ENCODE data around the gene MIA2.

MIA2 gene

GRCh38 chr14:39398382-39398781, 164.7 kb downstream of the MIA2 start:
- DNase-seq = no peak

DNA sequence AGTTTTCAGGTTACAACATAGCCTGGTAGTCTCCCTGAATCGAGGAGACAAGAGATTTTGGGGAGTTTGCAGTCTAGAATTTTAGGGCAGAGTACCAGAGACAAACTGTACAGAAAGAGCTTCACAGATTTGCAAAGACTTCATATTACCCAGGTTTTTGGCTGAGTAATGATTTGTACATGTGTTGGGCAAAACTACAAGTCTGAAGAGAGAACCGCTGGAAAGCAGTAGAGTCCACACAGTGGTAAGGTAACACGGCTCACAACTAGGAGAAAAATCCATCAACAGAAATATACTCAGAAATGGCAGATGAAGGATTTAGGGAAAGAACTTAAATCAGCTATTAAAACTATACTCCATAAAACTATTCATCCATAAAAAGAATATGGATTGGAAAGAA, 172.8 kb downstream of the MIA2 start:
- DNase-seq = no peak

GRCh38 chr14:39416072-39416471, 182.4 kb downstream of the MIA2 start:
- DNase-seq = no peak

GRCh38 chr14:39417014-39417413, 183.3 kb downstream of the MIA2 start:
- no peak for DNase-seq

- DNase-seq = no peak
These were observed 185.6 kb downstream of the MIA2 start for GRCh38 chr14:39419272-39419671.

DNA sequence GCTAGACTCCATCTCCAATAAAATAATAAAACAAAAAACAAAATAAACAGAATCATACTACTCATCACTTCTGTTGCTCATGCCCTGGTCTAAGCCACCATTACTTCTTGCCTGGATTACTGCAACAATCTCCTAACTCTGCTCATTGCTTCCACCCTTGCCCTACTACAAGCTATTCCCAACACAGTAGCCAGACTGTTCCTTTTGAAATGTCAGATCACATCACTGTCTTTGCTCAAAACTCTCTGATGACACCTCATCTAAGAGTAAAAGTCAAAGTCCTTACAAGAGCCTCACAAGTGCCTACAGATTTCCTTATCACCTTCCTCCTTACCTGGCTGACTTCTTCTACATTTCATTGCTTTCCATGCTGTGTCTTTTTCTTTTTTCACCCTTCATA, 188.5 kb downstream of the MIA2 start:
- DNase-seq = no peak

GRCh38 chr14:39423793-39424192, 190.1 kb downstream of the MIA2 start:
- DNase-seq = no peak

GRCh38 chr14:39425947-39426346, 192.2 kb downstream of the MIA2 start:
- no peak for DNase-seq

DNA sequence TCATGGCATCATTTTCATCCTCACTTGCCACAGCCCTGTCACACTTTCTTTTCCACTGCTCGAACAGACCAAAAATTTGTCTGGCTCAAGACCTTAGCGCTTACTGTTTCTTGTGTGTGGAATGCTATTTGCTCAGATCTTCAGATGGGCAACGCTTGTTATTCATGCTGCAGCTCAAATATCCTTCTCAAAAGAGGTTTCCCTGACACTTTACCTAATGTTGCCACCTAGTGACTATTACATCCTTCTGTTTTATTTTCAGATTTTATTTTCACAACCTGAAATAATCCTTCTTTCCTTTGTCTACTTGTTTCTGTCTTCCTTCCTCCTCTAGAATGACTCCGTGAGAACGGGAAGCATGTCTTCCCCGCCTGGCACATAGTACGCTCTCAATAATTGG, 192.9 kb downstream of the MIA2 start:
- no peak for DNase-seq

- no peak for DNase-seq
These were observed 194.4 kb downstream of the MIA2 start for GRCh38 chr14:39428118-39428517.

DNA sequence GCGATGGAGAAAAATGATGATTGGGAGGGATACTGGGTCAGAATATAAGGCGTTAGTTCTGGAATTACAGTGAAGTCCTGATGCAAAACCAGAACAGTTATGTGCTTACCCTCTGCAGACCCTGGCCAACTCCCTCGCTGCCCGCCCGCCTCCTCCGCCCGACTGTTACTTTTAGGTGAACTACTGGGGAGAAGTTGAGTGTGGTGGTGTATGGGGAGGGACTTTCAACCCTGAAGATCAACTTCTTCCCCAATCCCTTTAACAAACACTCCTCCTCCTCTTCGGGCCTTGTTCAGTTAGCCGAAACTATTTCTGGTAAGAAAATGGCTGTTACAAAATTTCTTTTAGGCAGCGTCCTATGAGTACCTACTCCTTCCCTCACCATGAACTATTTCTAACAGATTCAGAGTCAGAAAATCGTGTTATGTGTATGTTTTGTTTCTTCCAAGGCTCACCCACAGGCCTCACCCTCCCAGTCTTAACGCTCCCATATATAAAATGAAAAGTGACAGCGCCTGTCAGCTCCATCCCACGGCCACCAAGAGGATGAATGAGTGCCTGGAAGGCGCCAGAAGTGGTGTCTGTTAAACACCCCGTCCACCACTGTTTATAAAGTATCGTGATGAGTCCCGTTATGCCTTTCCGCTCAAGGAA, 197.2 kb downstream of the MIA2 start:
- DNase-seq = no peak

DNA sequence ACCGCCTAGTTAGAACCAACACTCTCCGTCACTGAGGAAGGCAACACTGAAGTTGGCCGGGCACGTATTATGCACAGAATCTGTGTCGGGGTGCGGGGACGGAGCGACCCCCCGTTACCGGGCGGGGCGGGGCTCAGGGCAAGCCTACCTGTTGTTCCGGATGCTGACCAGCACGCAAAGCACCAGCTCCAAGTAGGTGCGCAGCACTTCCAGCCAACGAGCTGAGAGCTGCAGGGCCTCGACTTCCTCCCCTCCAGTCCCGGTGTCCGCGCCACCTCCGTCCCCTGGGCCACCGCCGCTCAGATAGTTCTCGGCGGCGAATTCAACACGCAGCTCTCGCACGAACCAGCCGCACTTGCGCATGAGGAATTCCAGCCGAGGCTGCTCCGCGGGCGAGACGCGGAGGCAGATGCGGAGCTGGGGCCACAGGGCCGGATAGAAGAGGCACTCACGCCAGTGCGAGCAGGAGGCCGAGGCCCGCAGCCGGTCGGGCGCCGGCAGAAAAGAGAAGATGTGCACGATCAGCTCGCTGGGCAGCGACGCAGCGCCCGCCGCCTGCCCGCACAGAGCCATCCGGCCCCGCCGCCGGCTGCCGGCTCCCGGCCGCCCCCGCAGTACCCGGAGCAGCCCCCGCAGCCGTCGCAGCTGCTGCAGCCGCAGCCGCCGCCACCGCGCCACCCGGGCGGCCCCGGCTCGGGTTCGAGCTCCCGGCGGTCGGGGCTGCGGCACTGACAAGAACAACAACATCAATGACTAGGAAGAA, 197.9 kb downstream of the MIA2 start:
- DNase-seq = peak; percentile 36

DNA sequence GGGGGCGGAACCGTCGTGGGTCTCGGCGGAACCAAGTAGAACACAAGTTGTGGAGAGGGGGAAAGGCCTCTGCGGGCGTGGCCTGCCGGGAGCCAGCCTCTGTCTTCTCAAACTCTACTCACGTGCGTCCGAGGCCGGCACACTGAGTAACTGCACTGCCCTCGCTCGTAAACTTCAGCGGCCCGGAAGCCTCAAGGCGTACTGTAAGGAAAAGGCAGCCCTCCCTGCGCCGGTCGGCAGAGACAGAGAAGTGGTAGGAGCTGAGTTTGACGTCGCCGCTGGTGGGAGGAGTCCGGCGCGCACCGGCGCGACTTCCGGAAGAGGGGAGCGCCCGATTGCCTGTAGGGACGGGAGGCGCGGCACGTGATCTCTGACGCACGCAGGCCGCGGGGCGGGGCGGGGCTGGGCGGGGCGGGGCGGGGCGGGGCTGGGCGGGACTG, 198.5 kb downstream of the MIA2 start, which contains the start of gene FBXO33:
Gene FBXO33 (minus strand): TSS at position 255 of the 440 bp plus-strand sequence. CDS start 271 bp downstream, outside the sequence.
- peak; percentile 94 for DNase-seq

- DNase-seq = peak; percentile 82
These were observed 199.1 kb downstream of the MIA2 start for GRCh38 chr14:39432619-39433451.

DNA sequence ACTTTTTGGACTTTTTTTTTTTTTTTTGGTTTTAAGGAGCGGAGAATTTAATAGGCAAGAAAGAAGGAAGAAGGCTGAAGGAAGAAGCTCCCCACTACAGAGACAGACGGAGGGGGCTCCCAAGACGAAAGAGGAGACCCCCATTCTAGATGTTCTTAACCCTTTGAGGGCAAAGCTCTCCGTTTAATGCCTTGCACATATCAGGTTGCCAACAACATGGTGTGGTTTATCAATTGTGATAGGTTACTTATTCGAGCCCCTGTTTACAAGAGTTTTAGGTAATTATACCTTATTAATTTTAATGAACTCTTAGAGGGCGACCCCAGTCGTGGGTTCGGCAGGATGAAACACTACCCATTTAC, 199.7 kb downstream of the MIA2 start:
- DNase-seq = no peak

DNA sequence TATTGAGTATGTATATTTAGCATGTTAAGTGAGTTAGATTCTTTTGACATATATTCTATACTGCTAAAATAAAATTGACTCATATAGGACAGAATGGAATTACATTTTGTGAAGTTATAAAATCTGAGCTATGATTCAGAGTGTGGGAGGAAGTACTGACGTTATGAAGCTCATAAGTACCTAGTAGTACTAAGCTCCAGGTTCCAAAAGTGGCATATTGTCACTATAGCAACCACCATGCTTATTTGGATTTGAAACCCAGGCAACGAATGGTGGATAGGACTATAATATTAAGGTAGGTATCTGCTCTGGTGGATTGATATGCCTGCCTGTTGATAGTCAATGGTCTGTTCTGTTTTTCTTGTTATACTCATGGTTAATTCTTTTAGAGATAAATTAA, 200.7 kb downstream of the MIA2 start:
- DNase-seq = no peak

- no peak for DNase-seq
These were observed 201.5 kb downstream of the MIA2 start for GRCh38 chr14:39435241-39435640.

Measured in stimulated activated naive CD4-positive, alpha-beta T cell treated with Interleukin-2 at 50 U/mL for 16 hours (primary cell).